Erythroblast (primary cell): ENCODE measurements around the gene MLLT1.
A peak's percentile ranks its signal among the peaks of the same experiment; 100 is the strongest.

ENCODE experiments used
- DNase-seq, 2 experiments: peaks; one replicate each; lab custom pipeline; 2025; lab: John Stamatoyannopoulos, UW
- GATA1 ChIP-seq: IDR thresholded peaks from 2 replicates; pipeline ENCODE4 v1.6.1; 2011; ENCODE audit warnings: low read depth, mild to moderate bottlenecking, control low read depth, low read length, moderate library complexity
- POLR2A ChIP-seq: IDR thresholded peaks from 2 replicates; pipeline ENCODE4 v1.6.1; 2011; ENCODE audit warnings: mild to moderate bottlenecking, low read length

The MLLT1 gene

GRCh38 chr19:6164906-6165531 is 114.8 kb downstream of the MLLT1 start:
- DNase-seq = no peak
- TF ChIP-seq POLR2A = no peak
- no peak for TF ChIP-seq GATA1

GRCh38 chr19:6161271-6161850 is 118.4 kb downstream of the MLLT1 start:
- TF ChIP-seq POLR2A (no peak), GATA1 (no peak)
- peak; percentile 35 to 40 for DNase-seq
